Fibroblast of the aortic adventitia (primary cell): ENCODE results near the gene PLA2G7. TPM values are rescaled to one million over a fixed set of nuclear protein-coding genes. Genes with fewer than 3 reads are reported as not detected.
"Not testable (repeated sequence)": the region's sequence is repeated elsewhere in the genome, so short reads cannot be mapped to it uniquely, and the experiment has no call there.

Experiments used
- DNase-seq: peaks from one replicate; pipeline ENCODE4 v3.0.0-alpha.2; 2010; ENCODE audit warnings: low read depth
- H3K4me3 ChIP-seq: 2 replicates; pipeline ENCODE4 v1.5.1; 2011; ENCODE audit warnings: low read depth, mild to moderate bottlenecking, control low read depth, low read length, moderate library complexity
- total RNA-seq: library from RNA; depleted of rRNA; stranded (reverse); fragments of >200 nt; gene quantifications from 2 replicates; pipeline ENCODE4 v1.2.3, GENCODE V29; 2012; ENCODE audit warnings: low replicate concordance
- TF ChIP-seq, protein P1 (sequence below): IDR thresholded peaks from 2 replicates; pipeline ENCODE4 v1.5.1; 2011; ENCODE audit warnings: mild to moderate bottlenecking, low read length, control low read depth, inconsistent platforms; ENCODE audit not compliant: insufficient read depth

Gene PLA2G7
- total RNA-seq: 7.8 TPM in 1 of 2 replicates, not detected in the other

DNA sequence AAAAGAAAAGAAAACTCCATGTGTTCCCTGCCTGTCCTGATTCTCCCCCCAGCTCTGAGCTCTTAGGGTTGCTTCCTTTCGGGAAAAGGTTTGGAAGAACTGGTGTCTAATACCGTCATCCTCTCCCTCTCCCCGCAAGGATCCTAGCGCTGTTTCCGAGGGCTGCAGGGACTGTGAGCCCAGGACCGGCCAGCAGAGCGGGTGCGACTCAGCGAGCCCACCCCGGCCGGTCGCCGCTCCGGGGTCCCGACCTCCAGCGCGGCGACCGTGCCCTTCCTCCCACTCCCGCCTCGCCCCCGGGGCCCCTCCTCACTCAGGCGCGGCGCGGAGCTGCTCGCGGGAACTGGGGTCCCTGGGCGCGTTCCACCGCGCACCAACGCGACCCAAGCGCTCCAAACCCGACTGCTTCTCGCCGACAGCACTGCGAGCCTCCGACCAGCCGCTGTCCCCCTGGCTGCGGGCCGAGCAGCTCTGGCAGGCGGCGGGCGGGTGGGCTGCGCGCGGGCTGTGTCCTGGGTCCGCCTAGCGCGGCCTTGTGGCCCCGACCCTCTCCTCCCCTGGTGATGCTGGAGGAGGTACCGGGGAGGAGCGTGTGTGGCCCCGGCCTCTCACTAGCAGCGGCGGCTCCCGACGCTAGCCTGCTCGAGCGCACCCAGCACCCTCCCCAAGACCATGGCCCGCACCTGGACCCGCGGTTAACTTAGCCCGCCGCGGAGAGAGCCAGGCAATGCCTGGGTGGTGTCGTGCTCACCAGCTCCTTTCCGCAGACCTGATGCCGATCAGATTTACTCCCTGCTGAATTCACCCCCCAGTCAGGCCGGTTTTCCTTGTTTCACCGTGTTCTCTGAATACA lies at the start of gene PLA2G7:
Gene PLA2G7, minus strand, starts transcription at position 509 of the 853 bp plus-strand sequence. CDS start 12,484 bp downstream, outside the sequence.
- peak within 1 kb of the TSS; percentile 46 for H3K4me3 ChIP-seq
- TF ChIP-seq, protein P1, sequence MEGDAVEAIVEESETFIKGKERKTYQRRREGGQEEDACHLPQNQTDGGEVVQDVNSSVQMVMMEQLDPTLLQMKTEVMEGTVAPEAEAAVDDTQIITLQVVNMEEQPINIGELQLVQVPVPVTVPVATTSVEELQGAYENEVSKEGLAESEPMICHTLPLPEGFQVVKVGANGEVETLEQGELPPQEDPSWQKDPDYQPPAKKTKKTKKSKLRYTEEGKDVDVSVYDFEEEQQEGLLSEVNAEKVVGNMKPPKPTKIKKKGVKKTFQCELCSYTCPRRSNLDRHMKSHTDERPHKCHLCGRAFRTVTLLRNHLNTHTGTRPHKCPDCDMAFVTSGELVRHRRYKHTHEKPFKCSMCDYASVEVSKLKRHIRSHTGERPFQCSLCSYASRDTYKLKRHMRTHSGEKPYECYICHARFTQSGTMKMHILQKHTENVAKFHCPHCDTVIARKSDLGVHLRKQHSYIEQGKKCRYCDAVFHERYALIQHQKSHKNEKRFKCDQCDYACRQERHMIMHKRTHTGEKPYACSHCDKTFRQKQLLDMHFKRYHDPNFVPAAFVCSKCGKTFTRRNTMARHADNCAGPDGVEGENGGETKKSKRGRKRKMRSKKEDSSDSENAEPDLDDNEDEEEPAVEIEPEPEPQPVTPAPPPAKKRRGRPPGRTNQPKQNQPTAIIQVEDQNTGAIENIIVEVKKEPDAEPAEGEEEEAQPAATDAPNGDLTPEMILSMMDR: no peak
- DNase-seq: peak; percentile 5

DNA sequence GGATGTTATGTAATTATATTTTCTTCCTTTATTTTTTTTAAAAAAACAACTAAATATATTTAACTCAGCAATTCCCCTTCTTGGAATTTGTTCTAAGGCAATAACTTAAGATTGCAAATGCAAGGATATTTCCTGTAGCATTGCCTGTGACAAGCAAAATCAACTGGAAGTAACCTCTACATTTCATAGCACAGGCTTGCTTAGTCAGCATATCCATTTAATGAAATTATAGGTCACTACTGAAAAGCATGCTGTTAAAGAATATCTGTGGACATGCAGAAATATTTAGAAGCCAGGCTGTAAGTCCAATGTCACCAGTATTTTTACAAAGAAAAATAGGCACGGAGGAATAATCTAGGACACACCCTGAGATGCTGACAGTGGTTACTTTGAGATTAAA lies 49.4 kb upstream of the PLA2G7 start:
- no peak overlapping the region for H3K4me3 ChIP-seq
- no peak for DNase-seq
- TF ChIP-seq, protein P1: no peak

DNA sequence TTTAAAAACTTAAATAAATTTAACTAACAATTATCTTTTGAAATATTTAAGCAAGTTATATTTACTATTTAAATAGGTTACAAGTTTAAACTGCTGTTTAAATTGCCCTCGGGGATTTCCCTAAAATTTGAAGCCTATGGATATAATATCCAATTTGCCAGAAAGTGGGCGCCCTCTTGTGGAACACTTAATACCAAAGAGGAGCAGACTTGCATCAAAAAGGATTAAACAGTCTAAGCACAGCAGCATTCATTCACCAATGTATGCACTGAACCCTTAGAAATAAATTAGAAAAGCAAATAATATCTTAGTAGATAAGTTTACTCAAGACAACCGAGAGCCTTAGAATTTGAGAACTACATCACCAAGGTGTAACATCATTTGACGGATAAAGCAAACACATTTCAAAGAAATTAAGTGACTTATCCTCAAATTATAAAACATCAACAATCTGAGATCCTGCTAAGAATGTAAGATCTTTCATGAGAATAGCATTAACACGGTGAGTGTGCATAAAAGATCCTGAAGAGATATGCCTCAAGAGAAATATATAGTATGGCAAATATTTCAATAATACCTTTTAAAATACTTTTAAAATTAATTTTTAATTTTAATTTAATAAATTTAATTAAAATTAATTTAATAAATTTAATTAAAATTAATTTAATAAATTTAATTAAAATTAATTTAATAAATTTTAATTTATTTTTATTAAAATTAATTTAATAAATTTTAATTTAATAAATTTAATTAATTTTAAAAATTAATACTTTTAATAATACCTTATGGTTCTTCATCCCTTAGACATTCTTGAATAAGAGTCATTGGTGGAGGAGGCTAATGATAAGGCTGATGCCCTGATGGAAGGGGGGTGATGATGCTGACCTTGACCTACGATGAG lies 46.6 kb upstream of the PLA2G7 start:
- no peak overlapping the region for H3K4me3 ChIP-seq
- TF ChIP-seq, protein P1: peak; percentile 76
- peak; percentile 73 for DNase-seq

DNA sequence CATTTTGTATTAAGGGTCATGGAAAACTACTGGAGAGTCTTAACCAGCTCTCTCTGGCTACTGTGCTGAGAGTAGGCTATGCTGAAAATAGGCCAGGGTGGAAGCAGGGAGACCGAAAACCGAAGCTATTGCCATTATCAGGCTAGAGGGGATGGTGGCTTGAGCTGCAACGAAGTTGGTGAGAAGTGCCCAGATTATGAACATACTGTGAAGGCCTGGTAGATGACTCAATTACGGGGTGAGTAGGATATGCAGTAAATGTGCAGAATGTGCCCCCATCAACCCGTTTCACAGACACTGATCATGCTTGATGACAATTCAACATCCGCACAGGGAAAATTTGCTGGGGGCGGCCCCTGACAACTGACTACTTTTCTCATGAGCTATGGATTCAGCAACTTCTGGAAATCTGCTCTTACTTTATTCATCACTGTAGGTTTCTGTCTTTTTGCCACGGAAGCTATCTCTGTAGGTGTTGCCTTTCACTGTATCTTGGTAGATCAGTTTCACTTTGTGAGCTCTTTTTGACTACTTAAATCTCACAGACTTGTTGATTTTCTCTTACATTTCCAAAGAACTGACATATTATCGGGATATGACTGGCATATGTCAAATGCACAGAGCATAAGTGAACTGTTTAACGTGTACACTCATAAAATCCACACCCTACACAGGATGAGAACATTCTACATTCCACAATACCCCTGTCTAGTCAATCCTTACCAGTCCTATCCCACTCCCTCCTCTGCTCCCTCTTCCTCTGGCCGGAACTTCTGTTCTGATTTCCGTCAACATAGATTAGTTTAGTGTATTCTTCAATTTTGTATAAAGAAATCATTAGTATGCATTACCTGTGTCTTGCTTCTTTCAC lies 42.5 kb upstream of the PLA2G7 start:
- TF ChIP-seq, protein P1: no peak
- H3K4me3 ChIP-seq: no peak overlapping the region
- no peak for DNase-seq

DNA sequence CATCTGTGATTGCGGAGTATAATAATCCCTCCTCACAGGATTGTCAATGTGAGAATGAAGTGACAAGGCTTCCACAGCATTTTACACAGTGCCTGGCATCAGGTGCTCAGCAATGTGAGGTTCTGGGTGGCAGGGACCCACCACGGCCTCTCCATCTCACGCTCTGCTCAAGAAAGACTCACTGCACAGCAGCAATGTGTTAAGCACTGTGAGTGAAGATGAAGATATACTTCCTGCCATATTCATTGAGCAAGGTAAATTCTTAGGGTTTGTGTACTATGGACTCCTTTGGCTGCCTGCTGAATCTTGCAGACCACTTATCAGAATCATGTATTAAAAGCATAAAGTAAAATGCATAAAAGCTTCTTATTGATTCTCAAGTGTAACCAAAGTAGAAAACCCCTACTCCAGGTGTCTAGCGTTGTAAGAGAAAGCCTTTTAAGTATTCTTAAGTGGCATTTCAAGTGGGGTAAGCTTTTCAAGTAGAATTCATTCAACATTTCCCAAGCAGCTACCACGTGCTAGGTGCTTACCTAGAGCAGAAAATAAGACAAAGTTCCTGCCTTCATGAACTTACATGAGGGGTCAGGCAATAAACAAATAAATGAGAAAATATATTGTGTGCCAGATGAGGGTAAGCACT lies 41.0 kb upstream of the PLA2G7 start:
- DNase-seq: no peak
- TF ChIP-seq, protein P1: no peak
- no peak overlapping the region for H3K4me3 ChIP-seq

DNA sequence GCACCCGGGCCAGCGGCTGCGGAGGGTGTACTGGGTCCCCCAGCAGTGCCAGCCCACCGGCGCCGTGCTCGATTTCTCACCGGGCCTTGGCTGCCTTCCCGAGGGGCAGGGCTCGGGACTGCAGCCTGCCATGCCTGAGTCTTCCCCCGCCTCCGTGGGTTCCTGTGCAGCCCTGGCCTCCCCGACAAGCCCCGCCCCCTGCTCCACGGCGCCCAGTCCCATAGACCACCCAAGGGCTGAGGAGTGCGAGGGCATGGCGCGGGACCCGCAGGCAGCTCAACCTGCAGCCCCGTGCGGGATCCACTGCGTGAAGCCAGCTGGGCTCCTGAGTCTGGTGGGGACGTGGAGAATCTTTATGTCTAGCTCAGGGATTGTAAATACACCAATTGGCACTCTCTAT lies 39.6 kb upstream of the PLA2G7 start:
- not testable (repeated sequence) for DNase-seq

More for the DNA sequence above, 39.6 kb upstream of the PLA2G7 start:
- not testable (repeated sequence) for H3K4me3 ChIP-seq
